Endothelial cell of hepatic sinusoid (primary cell): ENCODE measurements around the gene TRPM1.

ENCODE experiments used
- in situ Hi-C: cut with HindIII; loops from 2 replicates; pipeline ENCODE4 v1.10.0; 2017; ENCODE audit warnings: low sequenced_read_pairs

The TRPM1 gene

GRCh38 chr15:31024330-31024729, 77.2 kb downstream of the TRPM1 start:
- in situ Hi-C loops = loop anchor here (5.0 kb wide), 1 partner anchor 88 kb away; no protein-coding TSS in a partner anchor

DNA sequence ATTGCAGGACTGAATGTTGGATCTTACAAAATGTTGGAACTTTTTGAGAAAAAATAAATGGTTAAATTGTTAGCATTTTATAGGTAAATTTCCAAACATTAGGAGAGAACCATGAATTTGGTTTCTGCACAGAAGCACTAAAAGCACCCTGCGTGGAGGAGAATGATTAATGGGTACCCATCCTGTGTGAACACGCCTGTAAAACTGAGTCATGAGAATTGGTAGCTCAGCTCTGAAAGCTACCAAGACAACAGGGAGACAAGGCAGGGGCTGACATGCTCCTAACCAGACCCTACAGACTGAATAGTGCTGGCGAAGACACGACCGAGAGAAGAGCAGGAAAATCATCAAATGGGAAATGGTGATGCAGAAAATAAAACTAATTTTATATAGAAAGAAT, 77.7 kb downstream of the TRPM1 start:
- in situ Hi-C loops = loop anchor here (5.0 kb wide), 1 partner anchor 88 kb away; no protein-coding TSS in a partner anchor

DNA sequence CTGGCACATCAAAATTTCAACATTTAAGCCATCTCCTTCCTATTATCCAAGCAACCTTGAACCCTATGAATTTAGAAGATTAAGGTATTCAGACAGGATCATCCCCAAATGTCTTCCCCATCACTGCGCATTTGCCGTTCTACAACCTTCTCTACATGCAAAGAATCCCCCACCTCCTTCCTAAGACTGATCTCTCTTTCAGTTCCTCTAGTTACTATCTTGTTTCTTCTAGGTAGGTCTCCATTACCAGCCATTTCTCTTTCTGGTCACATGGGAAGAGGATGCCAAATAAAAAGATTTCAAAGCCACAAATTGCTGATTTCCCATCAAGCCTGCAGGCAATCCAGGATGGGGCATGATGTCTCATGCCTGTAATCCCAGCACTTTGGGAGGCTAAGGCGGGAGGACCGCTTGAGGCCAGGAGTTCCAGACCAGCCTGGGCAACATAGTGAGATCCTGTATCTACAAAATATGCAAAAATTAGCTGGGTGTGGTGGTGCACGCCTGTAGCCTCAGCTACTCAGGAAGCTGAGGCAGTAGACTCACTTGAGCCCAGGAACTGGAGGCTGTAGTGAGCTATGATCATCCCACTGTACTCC, 80.4 kb downstream of the TRPM1 start:
- in situ Hi-C loops = loop anchor here (5.0 kb wide), 1 partner anchor 91 kb away; no protein-coding TSS in a partner anchor

- in situ Hi-C loops = loop anchor here (5.0 kb wide), 1 partner anchor 92 kb away; no protein-coding TSS in a partner anchor
Measured at GRCh38 chr15:31020542-31020941, 81.0 kb downstream of the TRPM1 start.

DNA sequence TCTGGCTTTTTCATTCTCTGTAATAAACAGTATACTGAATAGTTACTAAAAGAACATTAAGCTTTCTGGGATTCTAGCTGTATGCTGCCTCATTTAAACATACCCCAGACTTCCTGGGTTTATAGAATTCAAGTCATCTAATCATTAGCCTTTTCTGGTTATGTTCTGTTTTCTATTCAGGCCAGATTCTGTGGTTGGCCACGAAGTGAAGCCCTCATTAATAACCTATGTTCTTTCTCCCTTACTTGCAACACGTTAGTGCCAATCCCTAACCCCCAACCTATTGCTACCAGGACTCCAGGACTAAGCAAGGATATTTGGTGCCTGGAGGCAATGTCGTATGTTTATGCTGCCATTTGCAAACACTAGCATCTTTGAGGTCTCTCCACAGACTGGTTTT, 81.5 kb downstream of the TRPM1 start:
- in situ Hi-C loops = loop anchor here (5.0 kb wide), 1 partner anchor 92 kb away; no protein-coding TSS in a partner anchor

DNA sequence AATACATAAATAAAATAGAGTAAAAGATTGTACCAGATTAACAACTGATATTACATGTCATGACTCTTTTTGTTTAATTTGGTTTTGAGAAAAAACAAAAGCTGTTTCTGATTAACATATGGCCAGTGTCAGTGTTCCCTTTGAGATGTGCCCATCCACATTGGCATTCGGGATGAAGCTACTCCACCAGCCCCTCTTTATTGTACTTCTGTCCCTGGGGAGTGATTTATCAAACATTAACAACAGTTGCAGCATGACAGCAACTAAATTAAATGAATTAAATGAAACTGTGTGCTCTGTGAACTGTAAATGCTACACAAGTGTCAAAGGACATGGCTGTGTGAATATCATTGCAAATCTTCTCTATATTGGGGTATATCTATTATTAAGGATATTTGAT, 84.2 kb downstream of the TRPM1 start:
- in situ Hi-C loops = no loop called here

GRCh38 chr15:31016446-31016915, 85.0 kb downstream of the TRPM1 start:
- in situ Hi-C loops = no loop called here

- in situ Hi-C loops = no loop called here
Measured at GRCh38 chr15:31014608-31014925, 87.0 kb downstream of the TRPM1 start.

- in situ Hi-C loops = no loop called here
Measured at GRCh38 chr15:31013863-31014607, 87.5 kb downstream of the TRPM1 start.

DNA sequence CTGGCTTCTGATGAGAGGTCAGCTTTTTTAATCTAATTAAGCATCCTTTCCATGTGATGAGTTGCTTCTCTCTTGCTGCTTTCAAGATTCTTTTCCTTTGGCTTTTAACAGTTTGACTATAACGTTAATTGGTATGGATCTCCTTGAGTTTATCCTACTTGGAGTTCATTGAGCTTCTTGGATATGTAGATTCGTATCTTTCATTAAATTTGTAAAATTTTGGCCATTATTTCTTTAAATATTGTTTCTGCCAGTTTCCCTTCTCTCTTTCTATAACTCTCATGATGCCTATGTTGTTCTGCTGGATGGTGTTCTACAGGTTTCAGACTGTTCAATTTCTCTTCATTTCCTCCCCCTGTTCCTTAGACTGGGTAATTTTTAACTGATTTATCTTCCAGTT, 89.1 kb downstream of the TRPM1 start:
- in situ Hi-C loops = no loop called here

- in situ Hi-C loops = no loop called here
Measured at GRCh38 chr15:31010036-31010435, 91.5 kb downstream of the TRPM1 start.

DNA sequence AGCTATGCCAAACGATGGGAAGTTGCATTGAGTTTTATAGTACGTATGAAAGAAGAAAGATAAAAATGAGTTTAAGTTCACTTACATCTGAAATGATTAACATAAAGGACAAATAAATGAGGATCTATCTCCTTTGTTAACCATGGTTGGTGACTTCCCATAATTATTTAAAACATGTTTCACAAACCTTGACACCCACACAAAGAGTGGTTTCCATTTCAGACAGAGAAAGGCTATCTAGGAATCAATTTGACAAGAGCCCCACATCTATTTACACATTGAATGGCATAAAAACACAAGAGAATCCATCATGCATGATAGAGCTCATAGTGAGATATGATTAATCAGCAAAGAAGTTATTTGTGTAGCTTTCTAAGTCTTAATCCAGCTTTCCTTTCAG, 95.9 kb downstream of the TRPM1 start:
- in situ Hi-C loops = no loop called here

GRCh38 chr15:31004220-31004733, 97.2 kb downstream of the TRPM1 start:
- in situ Hi-C loops = no loop called here

- in situ Hi-C loops = no loop called here
Measured at GRCh38 chr15:31001702-31002101, 99.8 kb downstream of the TRPM1 start.

DNA sequence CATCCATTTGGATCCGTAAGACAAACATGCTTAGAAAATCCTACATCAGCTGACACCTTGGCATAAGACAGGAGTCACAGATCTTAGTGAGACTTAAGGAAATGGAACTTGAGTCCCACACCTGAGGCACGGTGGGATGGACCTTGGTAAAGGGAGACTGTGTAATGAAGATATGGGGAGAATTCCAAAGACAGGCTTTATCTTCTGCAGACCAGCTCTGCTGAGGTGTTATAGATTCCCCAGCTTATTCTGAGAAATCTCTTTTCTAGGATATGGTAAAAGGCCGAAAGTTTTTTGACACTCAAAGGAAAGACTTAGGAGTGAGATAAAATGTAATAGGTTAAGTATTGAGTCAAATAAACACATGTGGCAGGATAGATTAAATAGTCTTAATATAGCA, 101.8 kb downstream of the TRPM1 start:
- in situ Hi-C loops = no loop called here

DNA sequence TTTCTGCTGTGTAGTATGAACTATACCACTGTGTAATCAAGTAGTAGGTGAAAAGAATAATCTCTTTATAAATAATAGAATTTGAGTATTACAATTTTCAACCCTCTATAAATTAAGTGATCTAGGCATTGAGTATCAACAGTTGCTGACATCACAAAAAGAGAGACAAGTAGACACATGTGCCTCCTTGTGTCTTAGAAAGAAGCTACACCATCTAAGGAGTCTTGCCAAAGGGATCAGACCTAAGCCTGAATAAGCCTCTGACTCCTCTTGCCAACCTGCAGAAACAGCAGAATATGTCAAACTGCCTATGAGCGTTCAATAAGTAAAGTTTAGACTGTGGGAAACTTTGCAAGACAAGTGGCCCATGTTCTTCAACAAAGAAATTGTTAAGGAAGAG, 104.3 kb downstream of the TRPM1 start:
- in situ Hi-C loops = no loop called here

- in situ Hi-C loops = no loop called here
Measured at GRCh38 chr15:30992249-30992864, 109.2 kb downstream of the TRPM1 start.

DNA sequence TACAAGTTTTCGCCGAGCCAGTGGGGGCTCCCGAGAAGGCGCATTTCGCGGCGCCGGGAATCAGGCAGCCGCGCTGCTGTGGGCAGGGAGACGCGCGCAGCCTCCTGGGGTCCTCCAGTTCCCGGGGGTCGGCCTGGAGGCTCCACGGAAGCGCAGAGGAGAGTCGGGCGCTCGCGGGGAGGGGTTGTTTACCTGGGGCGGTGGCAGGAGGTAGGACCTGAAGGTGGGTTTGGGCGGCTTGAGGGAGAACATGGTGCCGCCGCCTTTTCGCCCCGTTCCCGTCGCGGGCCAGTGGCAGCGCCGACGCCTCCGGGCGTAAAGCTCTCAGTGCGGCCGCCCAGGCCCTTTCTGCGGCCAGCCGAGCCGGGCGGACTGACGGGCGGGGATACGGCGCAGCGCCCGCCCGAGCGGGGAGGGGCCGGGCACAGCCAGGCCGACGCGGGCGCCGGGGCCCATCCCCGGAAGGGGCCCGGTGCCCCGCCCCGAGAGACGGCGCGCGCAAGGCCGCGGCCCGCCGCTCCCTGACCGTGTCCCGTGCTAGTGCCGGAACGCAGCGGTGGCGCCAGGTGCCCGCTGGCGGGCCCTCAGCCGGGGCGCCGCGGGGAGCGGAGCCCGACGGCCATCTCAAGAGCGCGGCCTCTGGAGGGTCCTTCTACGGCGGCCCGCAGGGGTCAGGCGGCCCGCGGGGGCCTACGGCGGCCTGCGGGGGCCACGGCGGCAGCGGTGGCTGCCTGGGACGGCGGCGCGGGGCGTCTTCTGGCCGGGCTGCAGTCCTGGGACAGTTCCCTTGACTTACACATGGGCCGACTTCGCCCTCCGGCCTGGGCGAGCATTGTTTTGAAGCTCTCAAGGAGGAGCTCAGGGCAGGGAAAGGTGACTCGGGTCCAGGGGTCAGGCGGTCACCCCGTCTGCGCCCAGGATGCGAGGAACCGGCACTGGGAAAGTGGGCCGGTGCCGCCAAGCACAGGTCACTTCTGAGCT, 110.0 kb downstream of the TRPM1 start, which contains the start of gene MTMR10:
Gene MTMR10, minus strand, starts transcription at position 374 of the 981 bp plus-strand sequence. Its CDS starts 122 bp downstream, at position 252.
- in situ Hi-C loops = no loop called here

DNA sequence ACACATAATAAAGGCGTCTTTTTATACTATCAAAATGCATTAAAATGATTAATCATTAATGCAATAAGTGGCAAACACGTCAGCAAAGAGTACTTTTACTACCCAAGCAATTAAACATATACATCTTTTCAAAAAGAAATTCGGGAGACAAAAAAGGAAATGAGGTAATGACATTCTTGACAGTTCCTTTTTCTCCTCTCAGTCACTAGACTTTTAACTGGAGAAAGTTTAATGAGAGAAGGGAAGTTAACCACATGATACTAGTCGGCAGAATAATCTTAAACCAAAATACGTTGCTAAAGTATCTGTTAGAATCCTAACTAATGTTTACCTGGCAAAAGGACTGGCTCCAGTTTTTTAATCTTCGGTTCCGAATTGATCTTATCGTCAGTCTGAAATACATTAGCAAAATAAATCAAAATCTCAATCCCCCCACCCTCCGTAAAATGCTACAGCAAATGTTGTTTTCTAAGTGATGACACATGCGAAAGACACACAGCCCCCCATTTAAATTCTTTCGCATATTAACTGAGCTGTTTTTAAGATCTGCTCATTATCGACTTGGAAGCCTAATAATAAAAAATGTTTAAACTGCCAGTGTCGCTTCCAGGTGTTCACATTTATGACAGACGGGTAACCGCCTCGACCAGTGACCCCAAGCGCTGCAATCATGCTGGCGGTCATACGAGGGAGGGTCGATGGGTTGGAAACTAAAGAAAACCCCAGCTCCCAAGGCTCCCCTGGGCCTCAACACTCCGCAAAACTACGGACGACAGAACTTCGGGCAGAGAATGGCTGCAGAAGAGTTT, 110.9 kb downstream of the TRPM1 start:
- in situ Hi-C loops = no loop called here

- in situ Hi-C loops = no loop called here
Measured at GRCh38 chr15:30990036-30990435, 111.5 kb downstream of the TRPM1 start.
